GM23248 (cell line): ENCODE measurements around the gene CDH8. TPM values are rescaled to one million over a fixed set of nuclear protein-coding genes. Genes with fewer than 3 reads are reported as not detected.

Experiments
- DNase-seq: peaks from one replicate; pipeline ENCODE4 v3.0.0-alpha.2; 2015
- H2AFZ ChIP-seq: fragments of 200-600 bp; sonication (generic); 2 replicates; pipeline ENCODE4 v1.6.1; 2016; ENCODE audit warnings: antibody characterized with exemption
- H3F3A ChIP-seq: fragments of 200-600 bp; sonication (generic); 2 replicates; pipeline ENCODE4 v1.6.1; 2016; ENCODE audit warnings: mild to moderate bottlenecking, antibody characterized with exemption, mixed run types; ENCODE audit not compliant: insufficient read depth
- H3K27ac ChIP-seq: fragments of 200-600 bp; sonication (generic); 2 replicates; pipeline ENCODE4 v1.5.1; 2016; ENCODE audit warnings: mild to moderate bottlenecking
- H3K27me3 ChIP-seq: fragments of 200-600 bp; sonication (generic); replicated peaks from 2 replicates; pipeline ENCODE4 v1.6.1; 2016; ENCODE audit warnings: mild to moderate bottlenecking; ENCODE audit not compliant: insufficient read depth
- H3K36me3 ChIP-seq: fragments of 200-600 bp; sonication (generic); 2 replicates; pipeline ENCODE4 v1.6.1; 2016; ENCODE audit warnings: low read depth, mild to moderate bottlenecking
- H3K4me1 ChIP-seq: fragments of 200-600 bp; sonication (generic); 2 replicates; pipeline ENCODE4 v1.6.1; 2016; ENCODE audit warnings: mild to moderate bottlenecking; ENCODE audit not compliant: insufficient read depth
- H3K4me2 ChIP-seq: fragments of 200-600 bp; sonication (generic); one replicate; pipeline ENCODE4 v1.6.1; 2016; ENCODE audit warnings: mild to moderate bottlenecking; ENCODE audit not compliant: unreplicated experiment
- H3K4me3 ChIP-seq: fragments of 200-600 bp; sonication (generic); 2 replicates; pipeline ENCODE4 v1.5.1; 2016; ENCODE audit warnings: mild to moderate bottlenecking
- H3K79me2 ChIP-seq: fragments of 200-600 bp; sonication (generic); 2 replicates; pipeline ENCODE4 v1.6.1; 2016; ENCODE audit warnings: mild to moderate bottlenecking; ENCODE audit not compliant: insufficient read depth
- H3K9ac ChIP-seq: fragments of 200-600 bp; sonication (generic); 2 replicates; pipeline ENCODE4 v1.6.1; 2016; ENCODE audit warnings: mild to moderate bottlenecking
- H3K9me2 ChIP-seq: fragments of 200-600 bp; sonication (generic); 2 replicates; pipeline ENCODE4 v1.6.1; 2016; ENCODE audit warnings: mixed run types, mild to moderate bottlenecking, moderate library complexity; ENCODE audit not compliant: insufficient read depth
- H3K9me3 ChIP-seq: fragments of 200-600 bp; sonication (generic); one replicate; pipeline ENCODE4 v1.6.1; 2017; ENCODE audit warnings: low read depth
- H4K20me1 ChIP-seq: fragments of 200-600 bp; sonication (generic); 2 replicates; pipeline ENCODE4 v1.6.0; 2016; ENCODE audit not compliant: insufficient read depth
- EZH2 ChIP-seq: fragments of 200-600 bp; sonication (generic); IDR thresholded peaks from 2 replicates; pipeline ENCODE4 v1.6.1; 2018; ENCODE audit warnings: antibody characterized with exemption, mild to moderate bottlenecking; ENCODE audit not compliant: insufficient read depth, poor library complexity, severe bottlenecking
- EZH2phosphoT487 ChIP-seq: fragments of 200-600 bp; sonication (generic); IDR thresholded peaks from 2 replicates; pipeline ENCODE4 v1.6.1; 2018; ENCODE audit warnings: antibody characterized with exemption, moderate library complexity, mild to moderate bottlenecking, low read depth; ENCODE audit not compliant: insufficient read depth
- WGBS, 2 experiments: methylation state at CpG; one replicate each; pipeline ENCODE4 v1.1.6; 2015 to 2017; ENCODE audit warnings: low lambda C conversion rate in 2 of 2, low coverage in 1 of 2; ENCODE audit errors: missing lambda C conversion rate in 2 of 2; 5-methylcytosine and 5-hydroxymethylcytosine counted together
- in situ Hi-C: fragments of 300-500 bp; cut with MboI; formaldehyde crosslinking; loops from 2 replicates; pipeline ENCODE4 v1.15.0; 2020
- polyA plus RNA-seq: library from polyadenylated mRNA; unstranded; fragments of >200 nt; fragmentation: Nextera tagmentation; extraction: Ambion mirVana; gene quantifications from 2 replicates; pipeline ENCODE4 v1.2.1, GENCODE V29; 2016
- total RNA-seq: library from RNA; depleted of rRNA; stranded (reverse); fragments of >200 nt; shearing (Covaris generic); gene quantifications from 2 replicates; pipeline ENCODE4 v1.2.3, GENCODE V29; 2014

CDH8 gene
- total and polyA plus RNA-seq, 2 experiments from 2014 or later, result not detected

GRCh38 chr16:61836804-61837393 is 199.3 kb downstream of the CDH8 start:
- H3K9ac ChIP-seq, result no peak overlapping the region
- H3K36me3 ChIP-seq, result no peaks in the 10 kb centered on the region
- no peaks in the 10 kb centered on the region for H3K9me2 ChIP-seq
- H3K9me3 ChIP-seq, result no peaks in the 10 kb centered on the region
- no peak for DNase-seq
- H3K27ac ChIP-seq, result no peak overlapping the region
- no peak overlapping the region for H3K4me2 ChIP-seq
- H3K4me3 ChIP-seq, result no peak overlapping the region
- H3K27me3 ChIP-seq, result no peaks in the 10 kb centered on the region
- in situ Hi-C loops, result no loop called here
- H2AFZ ChIP-seq, result no peak overlapping the region
- H3K79me2 ChIP-seq, result no peaks in the 10 kb centered on the region
- H4K20me1 ChIP-seq, result no peaks in the 10 kb centered on the region
- H3F3A ChIP-seq, result no peaks in the 10 kb centered on the region
- H3K4me1 ChIP-seq, result no peaks in the 10 kb centered on the region
- no peak for TF ChIP-seq EZH2phosphoT487
- TF ChIP-seq EZH2, result no peak
- 10 to 13% methylated on average over 3 of the region's 3 CpGs for WGBS, 2 experiments

GRCh38 chr16:61834082-61834481 is 202.2 kb downstream of the CDH8 start:
- Histone ChIP-seq H3K27ac (no peak overlapping the region), H3K9me3 (no peaks in the 10 kb centered on the region), H3K27me3 (no peaks in the 10 kb centered on the region), H4K20me1 (no peaks in the 10 kb centered on the region), H3F3A (no peaks in the 10 kb centered on the region), H3K9me2 (no peaks in the 10 kb centered on the region), H3K4me3 (no peak overlapping the region), H2AFZ (no peak overlapping the region), H3K4me2 (no peak overlapping the region), H3K36me3 (no peaks in the 10 kb centered on the region), H3K9ac (no peak overlapping the region), H3K79me2 (no peaks in the 10 kb centered on the region), H3K4me1 (no peaks in the 10 kb centered on the region)
- in situ Hi-C loops, result no loop called here
- 3 to 4% methylated on average over 2 of the region's 2 CpGs for WGBS, 2 experiments
- TF ChIP-seq EZH2, result no peak
- TF ChIP-seq EZH2phosphoT487, result no peak
- DNase-seq, result no peak

GRCh38 chr16:61831351-61831917 is 204.8 kb downstream of the CDH8 start:
- no peaks in the 10 kb centered on the region for H3K9me3 ChIP-seq
- WGBS, 2 experiments, result 40 to 41% methylated on average over 5 of the region's 5 CpGs
- TF ChIP-seq EZH2 (no peak), EZH2phosphoT487 (no peak)
- H3K36me3 ChIP-seq, result no peaks in the 10 kb centered on the region
- DNase-seq, result no peak
- H2AFZ ChIP-seq, result no peak overlapping the region
- H3K9ac ChIP-seq, result no peak overlapping the region
- H3K4me1 ChIP-seq, result no peaks in the 10 kb centered on the region
- no peaks in the 10 kb centered on the region for H3K27me3 ChIP-seq
- H3K4me3 ChIP-seq, result no peak overlapping the region
- H3K9me2 ChIP-seq, result no peaks in the 10 kb centered on the region
- H3K4me2 ChIP-seq, result no peak overlapping the region
- H3F3A ChIP-seq, result no peaks in the 10 kb centered on the region
- in situ Hi-C loops, result no loop called here
- H3K27ac ChIP-seq, result no peak overlapping the region
- no peaks in the 10 kb centered on the region for H3K79me2 ChIP-seq
- no peaks in the 10 kb centered on the region for H4K20me1 ChIP-seq

GRCh38 chr16:61829631-61830030 is 206.6 kb downstream of the CDH8 start:
- TF ChIP-seq EZH2phosphoT487 (no peak), EZH2 (no peak)
- no peaks in the 10 kb centered on the region for H3K27me3 ChIP-seq

More at GRCh38 chr16:61829631-61830030, 206.6 kb downstream of the CDH8 start:
- Histone ChIP-seq H3K9me2 (no peaks in the 10 kb centered on the region), H3K4me1 (no peaks in the 10 kb centered on the region), H3K79me2 (no peaks in the 10 kb centered on the region), H3F3A (no peaks in the 10 kb centered on the region), H4K20me1 (no peaks in the 10 kb centered on the region), H3K9ac (no peak overlapping the region), H2AFZ (no peak overlapping the region), H3K9me3 (no peaks in the 10 kb centered on the region), H3K4me3 (no peak overlapping the region), H3K27ac (no peak overlapping the region), H3K4me2 (no peak overlapping the region), H3K36me3 (no peaks in the 10 kb centered on the region)
- 2% methylated on average over 2 of the region's 2 CpGs for WGBS, 2 experiments
- in situ Hi-C loops, result no loop called here
- DNase-seq, result no peak
